Transverse colon (tissue), 4 donors: ENCODE measurements around the gene SHFL. TPM values are rescaled to one million over a fixed set of nuclear protein-coding genes. Genes with fewer than 3 reads are reported as not detected.

ENCODE experiments used
- DNase-seq: peaks from one replicate; pipeline ENCODE4 v3.0.0-alpha.2; 2019
- H3K27ac ChIP-seq, 4 donors: fragments of 200-600 bp; sonication (generic); 2 replicates each; pipeline ENCODE4 v1.5.1; 2016 to 2018; ENCODE audit warnings: inconsistent platforms in 4 of 4
- H3K27me3 ChIP-seq: fragments of 200-600 bp; sonication (generic); 2 replicates; pipeline ENCODE4 v1.5.1; 2017; ENCODE audit warnings: inconsistent platforms
- H3K36me3 ChIP-seq, 4 donors: fragments of 200-600 bp; sonication (generic); 2 replicates each; pipeline ENCODE4 v1.5.1; 2017 to 2019; ENCODE audit warnings: inconsistent platforms in 4 of 4
- H3K4me1 ChIP-seq, 4 donors: fragments of 200-600 bp; sonication (generic); 2 replicates each; pipeline ENCODE4 v1.5.1; 2017 to 2020; ENCODE audit warnings: inconsistent platforms in 4 of 4
- H3K4me3 ChIP-seq, 4 donors: fragments of 200-600 bp; sonication (generic); 1 replicate in 1 of 4; 2 replicates in 3 of 4; pipeline versions ENCODE4 v1.5.1 to v1.6.1; 2017 to 2019; ENCODE audit warnings: inconsistent platforms in 4 of 4
- H3K9me3 ChIP-seq, 2 donors: fragments of 200-600 bp; sonication (generic); 2 replicates each; pipeline ENCODE4 v1.5.1; 2017 to 2019; ENCODE audit warnings: inconsistent platforms in 2 of 2
- CTCF ChIP-seq, 5 experiments: fragments of 200-600 bp in 3 of 5; fragments of 450-650 bp in 2 of 5; sonication (generic) in 3 of 5; IDR thresholded peaks; 1 replicate in 2 of 5; 2 replicates in 3 of 5; pipeline ENCODE4 v1.5.1; 2016 to 2017; ENCODE audit warnings: antibody characterized with exemption in 5 of 5, inconsistent platforms in 3 of 5, mild to moderate bottlenecking in 2 of 5, moderate library complexity in 1 of 5
- EP300 ChIP-seq: sonication (generic); formaldehyde crosslinking; IDR thresholded peaks from one replicate; pipeline ENCODE4 v1.6.1; 2017; ENCODE audit warnings: antibody characterized with exemption, low read depth
- POLR2A ChIP-seq: fragments of 450-650 bp; IDR thresholded peaks from one replicate; pipeline ENCODE4 v1.6.1; 2016; ENCODE audit warnings: antibody characterized with exemption, mild to moderate bottlenecking, moderate library complexity
- POLR2AphosphoS5 ChIP-seq, 3 donors: sonication (generic); formaldehyde crosslinking; IDR thresholded peaks; one replicate each; pipeline ENCODE4 v1.6.1; 2016; ENCODE audit warnings: antibody characterized with exemption in 3 of 3
- whole genome bisulfite sequencing, 2 donors: methylation state at CpG; one replicate each; pipeline ENCODE4 v1.1.5; 2018; ENCODE audit warnings: low coverage in 1 of 2; 5-methylcytosine and 5-hydroxymethylcytosine counted together
- in situ Hi-C, 4 donors: fragments of 200-750 bp; cut with MboI; loops; one replicate each; pipeline versions ENCODE4 v1.15.0 to v1.15.1; 2017; ENCODE audit warnings: low sequenced_read_pairs in 3 of 4, low pct_ligation_motif_present in 1 of 4, low pct_unique_long_range_greater_than_20kb in 1 of 4
- intact Hi-C: fragments of 100-400 bp; cut with DNase I; formaldehyde crosslinking; loops from one replicate; pipeline ENCODE4 v1.15.1; 2023; ENCODE audit warnings: low total_unique reads
- total RNA-seq, 4 donors: library from RNA; depleted of rRNA; stranded (reverse); fragments of >200 nt; gene quantifications; one replicate each; pipeline ENCODE4 v1.1.0, GENCODE V29; 2016

The SHFL gene
- total RNA-seq, 4 donors from 2014 or later: 24.5 to 56.1 (median 39.0) TPM

GRCh38 chr19:10091895-10092641, 6.0 kb downstream of the SHFL start:
- TF ChIP-seq POLR2AphosphoS5 (IDR thresholded peaks at IDR 0.05) (no peak), POLR2A (no peak), CTCF (IDR thresholded peaks at IDR 0.05) (no peak), EP300 (no peak)
- no peak overlapping the region for H3K27ac ChIP-seq
- H3K4me3 ChIP-seq: no peak overlapping the region
- WGBS, 2 donors: 72 to 75% methylated on average over 3 to 13 of the region's 13 CpGs
- no peaks in the 10 kb centered on the region for H3K9me3 ChIP-seq
- in situ Hi-C loops (no loop called here), intact Hi-C loops (no loop called here)
- H3K27me3 ChIP-seq: no peaks in the 10 kb centered on the region
- H3K36me3 ChIP-seq: no peaks in the 10 kb centered on the region
- no peak for DNase-seq
- H3K4me1 ChIP-seq: peaks cover 0 to 15% (median 11%) of the 10 kb centered on the region in 4 donors

GRCh38 chr19:10092648-10093294, 6.7 kb downstream of the SHFL start:
- TF ChIP-seq CTCF (IDR thresholded peaks at IDR 0.05) (no peak), POLR2AphosphoS5 (IDR thresholded peaks at IDR 0.05) (no peak), POLR2A (no peak), EP300 (no peak)
- in situ Hi-C loops (no loop called here), intact Hi-C loops (no loop called here)
- Histone ChIP-seq H3K9me3 (no peaks in the 10 kb centered on the region), H3K4me1 (peaks cover 0 to 15% (median 10%) of the 10 kb centered on the region in 4 donors), H3K36me3 (no peaks in the 10 kb centered on the region), H3K27me3 (no peaks in the 10 kb centered on the region), H3K27ac (no peak overlapping the region), H3K4me3 (no peak overlapping the region)
- WGBS, 2 donors: 77 to 91% methylated on average over 4 to 7 of the region's 9 CpGs
- DNase-seq: no peak

GRCh38 chr19:10093295-10094186, 7.4 kb downstream of the SHFL start:
- Histone ChIP-seq H3K36me3 (no peaks in the 10 kb centered on the region), H3K27me3 (no peaks in the 10 kb centered on the region), H3K27ac (no peak overlapping the region), H3K4me3 (no peak overlapping the region), H3K9me3 (no peaks in the 10 kb centered on the region), H3K4me1 (peaks cover 0 to 15% (median 10%) of the 10 kb centered on the region in 4 donors)
- intact Hi-C loops: no loop called here
- in situ Hi-C loops: no loop called here
- 89 to 96% methylated on average over 3 to 22 of the region's 22 CpGs for WGBS, 2 donors
- no peak for DNase-seq
- TF ChIP-seq POLR2AphosphoS5 (IDR thresholded peaks at IDR 0.05) (no peak), CTCF (IDR thresholded peaks at IDR 0.05) (no peak), EP300 (no peak), POLR2A (no peak)

GRCh38 chr19:10095622-10095947, 9.5 kb downstream of the SHFL start:
- DNase-seq: no peak
- H3K9me3 ChIP-seq: no peaks in the 10 kb centered on the region
- in situ Hi-C loops (no loop called here), intact Hi-C loops (no loop called here)
- WGBS, 2 donors: 36 to 46% methylated on average over 5 to 7 of the region's 7 CpGs
- no peaks in the 10 kb centered on the region for H3K36me3 ChIP-seq
- peak overlapping the region; percentile 67 to 86 (median 79) for H3K27ac ChIP-seq
- H3K4me1 ChIP-seq: peaks cover 0 to 15% (median 10%) of the 10 kb centered on the region in 4 donors
- no peaks in the 10 kb centered on the region for H3K27me3 ChIP-seq
- TF ChIP-seq POLR2AphosphoS5 (IDR thresholded peaks at IDR 0.05): no peak
- TF ChIP-seq POLR2A: no peak
- no peak for TF ChIP-seq CTCF (IDR thresholded peaks at IDR 0.05)
- no peak for TF ChIP-seq EP300
- peak overlapping the region in 1 of 4 donors; percentile 27 for H3K4me3 ChIP-seq
